SU-DHL-6 (cell line): Measurements from ENCODE around the gene OR1N2.

Source experiments
- EZH2phosphoT487 ChIP-seq: fragments of 200-600 bp; sonication (generic), shearing (Covaris generic); conservative IDR thresholded peaks from 2 replicates; pipeline ENCODE4 v1.6.1; 2018; ENCODE audit warnings: mild to moderate bottlenecking, antibody characterized with exemption, low read length, moderate library complexity, mixed read lengths
- TF ChIP-seq, protein P1 (sequence below): fragments of 200-600 bp; sonication (generic); IDR thresholded peaks from one replicate; pipeline ENCODE4 v1.5.1; 2017; ENCODE audit warnings: antibody characterized with exemption, mild to moderate bottlenecking, low read length, moderate library complexity; ENCODE audit not compliant: insufficient read depth, poor library complexity, severe bottlenecking

GRCh38 chr9:122536134-122536533 lies 16.8 kb upstream of the OR1N2 start:
- TF ChIP-seq, protein P1, sequence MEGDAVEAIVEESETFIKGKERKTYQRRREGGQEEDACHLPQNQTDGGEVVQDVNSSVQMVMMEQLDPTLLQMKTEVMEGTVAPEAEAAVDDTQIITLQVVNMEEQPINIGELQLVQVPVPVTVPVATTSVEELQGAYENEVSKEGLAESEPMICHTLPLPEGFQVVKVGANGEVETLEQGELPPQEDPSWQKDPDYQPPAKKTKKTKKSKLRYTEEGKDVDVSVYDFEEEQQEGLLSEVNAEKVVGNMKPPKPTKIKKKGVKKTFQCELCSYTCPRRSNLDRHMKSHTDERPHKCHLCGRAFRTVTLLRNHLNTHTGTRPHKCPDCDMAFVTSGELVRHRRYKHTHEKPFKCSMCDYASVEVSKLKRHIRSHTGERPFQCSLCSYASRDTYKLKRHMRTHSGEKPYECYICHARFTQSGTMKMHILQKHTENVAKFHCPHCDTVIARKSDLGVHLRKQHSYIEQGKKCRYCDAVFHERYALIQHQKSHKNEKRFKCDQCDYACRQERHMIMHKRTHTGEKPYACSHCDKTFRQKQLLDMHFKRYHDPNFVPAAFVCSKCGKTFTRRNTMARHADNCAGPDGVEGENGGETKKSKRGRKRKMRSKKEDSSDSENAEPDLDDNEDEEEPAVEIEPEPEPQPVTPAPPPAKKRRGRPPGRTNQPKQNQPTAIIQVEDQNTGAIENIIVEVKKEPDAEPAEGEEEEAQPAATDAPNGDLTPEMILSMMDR: no peak
- no peak for TF ChIP-seq EZH2phosphoT487
